H1 (cell line): ENCODE measurements around the gene PIANP. TPM values are rescaled to one million over a fixed set of nuclear protein-coding genes. Genes with fewer than 3 reads are reported as not detected.
A peak's percentile ranks its signal among the peaks of the same experiment; 100 is the strongest.

Experiments used
- CTCF ChIA-PET: fragments of 300-600 bp; sonication (Branson Sonifier 250); formaldehyde crosslinking; loops from one replicate; lab custom pipeline; 2021; ENCODE audit not compliant: partially characterized antibody; lab: Charles Lee
- POLR2A ChIA-PET: fragments of 300-600 bp; sonication (Branson Sonifier 250); formaldehyde crosslinking; loops from one replicate; lab custom pipeline; 2021; ENCODE audit warnings: inconsistent platforms; ENCODE audit not compliant: partially characterized antibody; lab: Charles Lee
- DNase-seq, 2 experiments: peaks; one replicate each; pipeline versions ENCODE4 v3.0.0 to v3.0.0-alpha.2; 2010 to 2022; ENCODE audit warnings: low spot score in 2 of 2, low read depth in 1 of 2, mixed read lengths in 1 of 2
- FAIRE-seq: peaks from 2 replicates; lab custom pipeline; 2011; peaks lifted over from hg19 to GRCh38; lab: Jason Lieb, UNC
- H2AFZ ChIP-seq: 2 replicates; pipeline ENCODE4 v1.8.1; 2012; ENCODE audit warnings: low read length, inconsistent platforms
- H2AK5ac ChIP-seq: 2 replicates; pipeline ENCODE4 v1.6.1; 2013; ENCODE audit warnings: low read depth, low read length
- H2BK120ac ChIP-seq: replicated peaks from 2 replicates; pipeline ENCODE3; 2013; ENCODE audit warnings: low read depth, low read length, inconsistent platforms
- H2BK12ac ChIP-seq: 2 replicates; pipeline ENCODE4 v1.6.1; 2013; ENCODE audit warnings: low read depth, low read length
- H2BK15ac ChIP-seq: 2 replicates; pipeline ENCODE4 v1.6.1; 2013; ENCODE audit warnings: low read length
- H2BK20ac ChIP-seq: 2 replicates; pipeline ENCODE4 v1.6.1; 2013; ENCODE audit warnings: low read length
- H2BK5ac ChIP-seq: 2 replicates; pipeline ENCODE4 v1.6.1; 2013; ENCODE audit warnings: low read depth, low read length
- H3K14ac ChIP-seq: 2 replicates; pipeline ENCODE4 v1.6.1; 2013; ENCODE audit warnings: inconsistent platforms; ENCODE audit not compliant: insufficient read length
- H3K18ac ChIP-seq: 2 replicates; pipeline ENCODE4 v1.6.1; 2013; ENCODE audit warnings: low read length; ENCODE audit errors: extremely low read depth
- H3K23ac ChIP-seq: 2 replicates; pipeline ENCODE4 v1.6.1; 2013; ENCODE audit warnings: inconsistent platforms; ENCODE audit not compliant: insufficient read length
- H3K23me2 ChIP-seq: 2 replicates; pipeline ENCODE4 v1.6.1; 2013; ENCODE audit warnings: low read depth, low read length
- H3K27ac ChIP-seq: 2 replicates; pipeline ENCODE4 v1.6.1; 2011; ENCODE audit warnings: low read depth, low read length, inconsistent platforms
- H3K27me3 ChIP-seq, 4 experiments: replicated peaks in 1 of 4; 1 replicate in 1 of 4; 2 replicates in 3 of 4; pipeline versions ENCODE4 v1.6.1 to v1.8.1; 2011 to 2013; ENCODE audit warnings: low read length in 3 of 4, mild to moderate bottlenecking in 3 of 4, inconsistent platforms in 2 of 4, mixed read lengths in 2 of 4, moderate library complexity in 1 of 4; ENCODE audit not compliant: control insufficient read depth in 3 of 4, insufficient read depth in 3 of 4; ENCODE audit errors: extremely low read depth in 1 of 4
- H3K36me3 ChIP-seq, 4 experiments: 2 replicates each; pipeline versions ENCODE4 v1.6.1 to v1.8.1; 2011 to 2013; ENCODE audit warnings: mild to moderate bottlenecking in 4 of 4, low read length in 3 of 4, moderate library complexity in 2 of 4, control low read depth in 1 of 4, inconsistent platforms in 1 of 4; ENCODE audit not compliant: insufficient read depth in 4 of 4, control insufficient read depth in 2 of 4
- H3K4ac ChIP-seq: replicated peaks from 2 replicates; pipeline ENCODE3; 2013; ENCODE audit warnings: low read length, low read depth, mixed read lengths, inconsistent platforms; ENCODE audit not compliant: insufficient read length
- H3K4me1 ChIP-seq, 4 experiments: replicated peaks in 1 of 4; 1 replicate in 1 of 4; 2 replicates in 3 of 4; pipeline versions ENCODE4 v1.6.1 to v1.8.1; 2011 to 2013; ENCODE audit warnings: low read length in 3 of 4, inconsistent platforms in 2 of 4, mixed read lengths in 1 of 4; ENCODE audit not compliant: insufficient read depth in 4 of 4, control insufficient read depth in 3 of 4
- H3K4me2 ChIP-seq, 2 experiments: 2 replicates each; pipeline versions ENCODE4 v1.6.1 to v1.8.1; 2011 to 2013; ENCODE audit warnings: low read depth in 2 of 2, low read length in 2 of 2, control low read depth in 1 of 2, inconsistent platforms in 1 of 2, mild to moderate bottlenecking in 1 of 2; ENCODE audit not compliant: insufficient read depth in 1 of 2
- H3K4me3 ChIP-seq, 4 experiments: fragments of 200-600, 300-600 bp in 1 of 4; sonication (generic), shearing (Covaris generic), sonication (Bioruptor Twin) in 1 of 4; 2 replicates each; pipeline versions ENCODE4 v1.5.1 to v1.8.1; 2011 to 2016; ENCODE audit warnings: low read length in 4 of 4, low read depth in 3 of 4, control low read depth in 2 of 4, inconsistent platforms in 2 of 4, mild to moderate bottlenecking in 2 of 4, mixed read lengths in 1 of 4, moderate library complexity in 1 of 4; ENCODE audit not compliant: insufficient read depth in 2 of 4; ENCODE audit errors: extremely low read depth in 1 of 4
- H3K56ac ChIP-seq: replicated peaks from 2 replicates; pipeline ENCODE3; 2013; ENCODE audit warnings: low read depth, mild to moderate bottlenecking, mixed read lengths, low read length, inconsistent platforms; ENCODE audit not compliant: insufficient read length
- H3K79me1 ChIP-seq: 2 replicates; pipeline ENCODE4 v1.6.1; 2013; ENCODE audit warnings: low read depth, low read length, control low read depth
- H3K79me2 ChIP-seq, 2 experiments: 2 replicates each; pipeline versions ENCODE4 v1.6.1 to v1.8.1; 2012 to 2013; ENCODE audit warnings: low read length in 2 of 2, mild to moderate bottlenecking in 2 of 2, inconsistent platforms in 1 of 2; ENCODE audit not compliant: insufficient read depth in 2 of 2, control insufficient read depth in 1 of 2
- H3K9ac ChIP-seq, 4 experiments: replicated peaks in 1 of 4; 1 replicate in 1 of 4; 2 replicates in 3 of 4; pipeline versions ENCODE4 v1.6.1 to v1.8.1; 2011 to 2013; ENCODE audit warnings: low read depth in 3 of 4, low read length in 3 of 4, control low read depth in 2 of 4, mild to moderate bottlenecking in 2 of 4, moderate library complexity in 2 of 4, inconsistent platforms in 1 of 4; ENCODE audit errors: extremely low read depth in 1 of 4
- H3K9me3 ChIP-seq, 2 experiments: 2 replicates each; pipeline versions ENCODE4 v1.6.1 to v1.8.1; 2012 to 2013; ENCODE audit warnings: mild to moderate bottlenecking in 2 of 2, moderate library complexity in 2 of 2, control low read depth in 1 of 2, inconsistent platforms in 1 of 2, low read depth in 1 of 2, low read length in 1 of 2, mixed read lengths in 1 of 2; ENCODE audit not compliant: insufficient read depth in 2 of 2
- H4K20me1 ChIP-seq, 2 experiments: replicated peaks in 1 of 2; 2 replicates each; pipeline versions ENCODE3 to v1.8.1; 2011 to 2013; ENCODE audit warnings: inconsistent platforms in 2 of 2, low read length in 2 of 2, mild to moderate bottlenecking in 1 of 2; ENCODE audit not compliant: insufficient read depth in 2 of 2, control insufficient read depth in 1 of 2
- H4K5ac ChIP-seq: 2 replicates; pipeline ENCODE4 v1.6.1; 2013; ENCODE audit warnings: low read length, low read depth, mixed read lengths, inconsistent platforms; ENCODE audit not compliant: insufficient read length
- H4K8ac ChIP-seq: 2 replicates; pipeline ENCODE4 v1.8.0; 2013; ENCODE audit warnings: mild to moderate bottlenecking, moderate library complexity, low read length, inconsistent platforms; ENCODE audit not compliant: insufficient read depth; ENCODE audit errors: extremely low read depth
- H4K91ac ChIP-seq: replicated peaks from 2 replicates; pipeline ENCODE3; 2013; ENCODE audit warnings: low read length, mixed read lengths, inconsistent platforms; ENCODE audit not compliant: insufficient read length
- CTCF ChIP-seq, 3 experiments: IDR thresholded peaks; 1 replicate in 2 of 3; 2 replicates in 1 of 3; pipeline versions ENCODE4 v1.5.1 to v1.6.1; 2011; ENCODE audit warnings: low read length in 3 of 3, mild to moderate bottlenecking in 3 of 3, inconsistent platforms in 2 of 3, low read depth in 1 of 3, moderate library complexity in 1 of 3; ENCODE audit not compliant: insufficient read depth in 1 of 3; ENCODE audit errors: control extremely low read depth in 1 of 3
- RXRA ChIP-seq: IDR thresholded peaks from 2 replicates; pipeline ENCODE4 v1.6.1; 2011; ENCODE audit warnings: low read depth, mild to moderate bottlenecking, low read length, moderate library complexity; ENCODE audit not compliant: insufficient read depth
- WGBS, 2 experiments: shearing (Covaris generic) in 1 of 2; methylation state at CpG; one replicate each; pipeline versions ENCODE4 v1.1.6 to v1.1.7; 2013 to 2015; ENCODE audit warnings: low lambda C conversion rate in 2 of 2, mixed read lengths in 2 of 2, inconsistent platforms in 1 of 2, low coverage in 1 of 2, missing lambda C conversion rate in 1 of 2; ENCODE audit not compliant: insufficient replicate concordance in 2 of 2, insufficient coverage in 1 of 2, insufficient read length in 1 of 2; ENCODE audit errors: extremely low coverage in 1 of 2, missing lambda C conversion rate in 1 of 2; 5-methylcytosine and 5-hydroxymethylcytosine counted together
- polyA plus RNA-seq, 7 experiments: library from polyadenylated mRNA; depleted of rRNA in 3 of 7; stranded (reverse) in 5 of 7; unstranded in 2 of 7; fragments of >200 nt in 5 of 7; fragments of 200-250 nt in 2 of 7; gene quantifications; 1 replicate in 5 of 7; 2 replicates in 1 of 7; 4 replicates in 1 of 7; pipeline versions ENCODE4 v1.2.1 to v1.2.3, GENCODE V29; 2011 to 2013; ENCODE audit warnings: missing spikeins in 2 of 7, mixed read lengths in 2 of 7
- total RNA-seq: library from RNA; stranded (reverse); fragmentation: NEBNext Ultra II Directional; extraction: Animal tissue kit (Norgen Biotek cat#: 25700); gene quantifications from 2 replicates; pipeline ENCODE4 v1.2.1, GENCODE V29; 2021

The PIANP gene
- total and polyA plus RNA-seq, 2 of the 8 experiments (the other 6 are each of a cell fraction or from before 2014, with no cell fraction given) = 6.3 to 9.8 TPM

GRCh38 chr12:6730169-6730568, 29.6 kb upstream of the PIANP start:
- no peak for TF ChIP-seq RXRA
- peak in 1 of 3 experiments; percentile 9; a peak in 1 of 4 replicates for TF ChIP-seq CTCF (IDR thresholded peaks at IDR 0.05; ENCODE audit: control extremely low read depth in 1 of 3, insufficient read depth in 1 of 3, low read depth in 1 of 3, low read length in 3 of 3)
- Histone ChIP-seq H4K20me1 (no peaks in the 10 kb centered on the region), H2BK12ac (no peak overlapping the region), H3K56ac (no peak overlapping the region), H4K8ac (no peak overlapping the region), H3K23me2 (no peaks in the 10 kb centered on the region), H3K79me1 (peaks cover 2% of the 10 kb centered on the region; the same call in 1 of the 2 replicates), H4K91ac (no peak overlapping the region), H2BK20ac (no peak overlapping the region), H4K5ac (no peak overlapping the region), H3K23ac (no peak overlapping the region), H2AK5ac (no peak overlapping the region), H3K9ac (no peak overlapping the region), H3K4me2 (no peak overlapping the region), H3K4me3 (no peak overlapping the region), H3K4me1 (no peaks in the 10 kb centered on the region), H3K9me3 (no peaks in the 10 kb centered on the region), H2BK120ac (no peak overlapping the region), H2AFZ (no peak overlapping the region), H3K14ac (no peak overlapping the region), H3K79me2 (peaks cover 0 to 3% of the 10 kb centered on the region in 2 experiments; a peak in 1 of 4 replicates), H3K27ac (no peak overlapping the region), H2BK5ac (no peak overlapping the region; the same call in 1 of the 2 replicates), H3K18ac (no peak overlapping the region), H3K4ac (no peak overlapping the region), H3K36me3 (peaks cover 0 to 34% (median 25%) of the 10 kb centered on the region in 4 experiments; a peak in 7 of 8 replicates), H3K27me3 (no peaks in the 10 kb centered on the region), H2BK15ac (no peak overlapping the region)
- ChIA-PET CTCF (interaction anchor here (0.7 to 4.0 kb wide), 7 partner anchors 8 to 116 kb away, joined by 3 to 18 read pairs (median 3); partner anchors contain the start of gene MLF2), POLR2A (interaction anchor here (0.7 to 2.8 kb wide), 4 partner anchors 9 to 41 kb away, joined by 3 to 7 read pairs (median 4); partner anchors contain the start of genes MLF2 and ZNF384)
- WGBS, 2 experiments = 75% methylated on average over 8 of the region's 8 CpGs; no CpG with 5 or more reads in 1 of the 2 experiments
- no peak for FAIRE-seq
- DNase-seq = no peak
